Ovary (tissue), 3 donors: ENCODE results near the gene COL5A1.

Experiments
- EP300 ChIP-seq: sonication (generic); formaldehyde crosslinking; IDR thresholded peaks from one replicate; pipeline ENCODE4 v1.6.1; 2017; ENCODE audit warnings: antibody characterized with exemption
- POLR2A ChIP-seq: fragments of 450-650 bp; IDR thresholded peaks from one replicate; pipeline ENCODE4 v1.6.1; 2017; ENCODE audit warnings: antibody characterized with exemption, mild to moderate bottlenecking, moderate library complexity
- TF ChIP-seq, protein P1 (sequence below), 3 donors: fragments of 450-650 bp in 2 of 3; fragments of 200-600 bp in 1 of 3; IDR thresholded peaks; one replicate each; pipeline versions ENCODE4 v1.5.1 to v1.8.0; 2016 to 2022; ENCODE audit warnings: antibody characterized with exemption in 3 of 3, mild to moderate bottlenecking in 1 of 3
- donor health status: DM: no; HTN: no; CAD: no.

DNA sequence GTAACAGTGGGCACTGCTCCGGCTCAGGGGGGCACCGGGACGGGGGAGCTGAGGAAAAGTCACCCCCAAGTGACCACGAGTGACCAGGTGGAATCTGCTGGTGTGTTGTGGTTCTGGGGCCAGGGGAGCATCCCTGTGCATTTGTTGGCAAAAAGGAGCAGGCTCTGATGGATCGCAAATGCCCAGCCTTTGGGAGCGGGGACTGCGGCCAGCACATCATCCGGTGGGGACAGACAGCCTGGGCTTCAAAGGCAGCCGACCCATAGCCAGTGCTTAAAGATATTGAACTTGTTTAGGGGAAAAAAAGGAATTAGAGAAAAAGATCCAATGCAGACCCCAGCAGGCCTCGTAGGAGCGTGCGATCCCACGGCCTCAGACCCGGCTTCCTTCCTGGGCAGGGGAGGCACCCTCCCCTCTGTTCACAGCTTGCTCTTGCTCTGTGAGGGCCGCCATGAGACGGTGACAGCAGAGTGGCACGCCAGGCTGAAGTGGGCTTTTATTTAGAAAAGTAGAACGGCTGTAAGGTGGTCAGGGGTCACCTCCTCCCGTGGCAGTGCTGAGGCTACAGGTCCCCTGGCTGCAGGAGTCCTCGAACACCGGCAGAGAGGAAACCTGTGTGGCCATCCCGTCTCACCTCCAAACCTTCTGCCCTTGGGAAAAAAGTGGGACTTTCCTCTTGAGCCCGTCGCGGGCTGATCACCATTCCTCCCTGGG lies 41.2 kb downstream of the COL5A1 start:
- TF ChIP-seq, protein P1, sequence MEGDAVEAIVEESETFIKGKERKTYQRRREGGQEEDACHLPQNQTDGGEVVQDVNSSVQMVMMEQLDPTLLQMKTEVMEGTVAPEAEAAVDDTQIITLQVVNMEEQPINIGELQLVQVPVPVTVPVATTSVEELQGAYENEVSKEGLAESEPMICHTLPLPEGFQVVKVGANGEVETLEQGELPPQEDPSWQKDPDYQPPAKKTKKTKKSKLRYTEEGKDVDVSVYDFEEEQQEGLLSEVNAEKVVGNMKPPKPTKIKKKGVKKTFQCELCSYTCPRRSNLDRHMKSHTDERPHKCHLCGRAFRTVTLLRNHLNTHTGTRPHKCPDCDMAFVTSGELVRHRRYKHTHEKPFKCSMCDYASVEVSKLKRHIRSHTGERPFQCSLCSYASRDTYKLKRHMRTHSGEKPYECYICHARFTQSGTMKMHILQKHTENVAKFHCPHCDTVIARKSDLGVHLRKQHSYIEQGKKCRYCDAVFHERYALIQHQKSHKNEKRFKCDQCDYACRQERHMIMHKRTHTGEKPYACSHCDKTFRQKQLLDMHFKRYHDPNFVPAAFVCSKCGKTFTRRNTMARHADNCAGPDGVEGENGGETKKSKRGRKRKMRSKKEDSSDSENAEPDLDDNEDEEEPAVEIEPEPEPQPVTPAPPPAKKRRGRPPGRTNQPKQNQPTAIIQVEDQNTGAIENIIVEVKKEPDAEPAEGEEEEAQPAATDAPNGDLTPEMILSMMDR (IDR thresholded peaks at IDR 0.05): no peak
- TF ChIP-seq POLR2A: no peak
- no peak for TF ChIP-seq EP300
